GM12878 (cell line): ENCODE measurements around the gene PCSK1. TPM values are rescaled to one million over a fixed set of nuclear protein-coding genes. Genes with fewer than 3 reads are reported as not detected.

Experiments
- ATAC-seq: fragments of 200-7000 bp; cut with Tn5 transposase; 3 replicates; pipeline ENCODE4 v1.9.1; 2020; ENCODE audit warnings: mild to moderate bottlenecking, moderate library complexity
- BruUV-seq: library from RNA; stranded (reverse); fragments of 400-500 nt; replicated peaks from 2 replicates; lab custom pipeline; 2021; lab: Mats Ljungman, UMichigan
- CTCF ChIA-PET: fragments of 300-600 bp; sonication (Branson Sonifier 250); formaldehyde crosslinking; extraction: SDS; loops from one replicate; lab custom pipeline; 2021; ENCODE audit warnings: inconsistent platforms; lab: Yijun Ruan, JAX
- POLR2A ChIA-PET: fragments of 350-600 bp; formaldehyde crosslinking; extraction: SDS; loops from one replicate; lab custom pipeline; 2021; ENCODE audit warnings: inconsistent platforms; lab: Charles Lee
- RAD21 ChIA-PET: fragments of 300-600 bp; sonication (Branson Sonifier 250); formaldehyde crosslinking; loops from one replicate; lab custom pipeline; 2023; ENCODE audit warnings: antibody characterized with exemption; ENCODE audit not compliant: unreplicated experiment; lab: Charles Lee
- SMC1A ChIA-PET: fragments of 300-600 bp; sonication (Branson Sonifier 250); formaldehyde crosslinking; loops from one replicate; lab custom pipeline; 2023; ENCODE audit not compliant: unreplicated experiment, uncharacterized antibody; lab: Charles Lee
- DNase-seq: peaks from one replicate; pipeline ENCODE4 v3.0.0-alpha.2; 2011; ENCODE audit warnings: low read depth, low spot score
- FAIRE-seq: peaks from 3 replicates; lab custom pipeline; 2011; peaks lifted over from hg19 to GRCh38; lab: Jason Lieb, UNC
- H2AFZ ChIP-seq: 2 replicates; pipeline ENCODE4 v1.6.0; 2011; ENCODE audit warnings: low read depth, low read length, control low read depth; ENCODE audit not compliant: control insufficient read depth
- H3K27ac ChIP-seq: 2 replicates; pipeline ENCODE4 v1.5.1; 2011; ENCODE audit warnings: control low read depth; ENCODE audit not compliant: control insufficient read depth, insufficient read depth
- H3K27me3 ChIP-seq, 2 experiments: replicated peaks in 1 of 2; 2 replicates each; pipeline versions ENCODE4 v1.6.0 to v1.6.1; 2011; ENCODE audit warnings: low read length in 1 of 2; ENCODE audit not compliant: control insufficient read depth in 2 of 2, insufficient read depth in 2 of 2
- H3K36me3 ChIP-seq, 2 experiments: 2 replicates each; pipeline ENCODE4 v1.5.1; 2011; ENCODE audit warnings: low read length in 1 of 2; ENCODE audit not compliant: control insufficient read depth in 2 of 2, insufficient read depth in 2 of 2
- H3K4me1 ChIP-seq: 2 replicates; pipeline ENCODE4 v1.6.1; 2011; ENCODE audit warnings: mild to moderate bottlenecking, low read length, moderate library complexity, mixed read lengths; ENCODE audit not compliant: control insufficient read depth, insufficient read depth
- H3K4me2 ChIP-seq: 2 replicates; pipeline ENCODE4 v1.6.0; 2011; ENCODE audit warnings: control low read depth; ENCODE audit not compliant: control insufficient read depth, insufficient read depth
- H3K4me3 ChIP-seq: fragments of 200-600 bp; sonication (generic); 2 replicates; pipeline ENCODE4 v1.5.1; 2016
- H3K79me2 ChIP-seq: 2 replicates; pipeline ENCODE4 v1.6.0; 2011; ENCODE audit warnings: low read length; ENCODE audit not compliant: control insufficient read depth, insufficient read depth
- H3K9ac ChIP-seq: 2 replicates; pipeline ENCODE4 v1.8.0; 2011; ENCODE audit warnings: low read length, control low read depth, mixed read lengths; ENCODE audit not compliant: control insufficient read depth, insufficient read depth
- H3K9me3 ChIP-seq: replicated peaks from 3 replicates; pipeline ENCODE4 v1.5.1; 2011; ENCODE audit warnings: mild to moderate bottlenecking, low read length; ENCODE audit not compliant: control insufficient read depth, insufficient read depth
- H4K20me1 ChIP-seq: 2 replicates; pipeline ENCODE4 v1.6.0; 2011; ENCODE audit not compliant: control insufficient read depth, insufficient read depth
- ASH2L ChIP-seq: fragments of 300-600, 200-600 bp; sonication (generic); IDR thresholded peaks from 2 replicates; pipeline ENCODE4 v1.6.1; 2017; ENCODE audit warnings: low read depth, mild to moderate bottlenecking, borderline replicate concordance
- BACH1 ChIP-seq: fragments of 450-650 bp; IDR thresholded peaks from 2 replicates; pipeline ENCODE4 v1.6.1; 2017; ENCODE audit warnings: mild to moderate bottlenecking, borderline replicate concordance
- CHD1 ChIP-seq: IDR thresholded peaks from 2 replicates; pipeline ENCODE4 v1.6.1; 2012; ENCODE audit warnings: low read depth, low read length, improper control_type of control experiment
- CREB1 ChIP-seq: IDR thresholded peaks from 2 replicates; pipeline ENCODE4 v1.6.1; 2012; ENCODE audit warnings: low read depth, mild to moderate bottlenecking, inconsistent platforms
- CREM ChIP-seq: IDR thresholded peaks from 2 replicates; pipeline ENCODE4 v1.6.1; 2014; ENCODE audit warnings: antibody characterized with exemption, low read depth
- CTCF ChIP-seq, 3 experiments: IDR thresholded peaks in 2 of 3; conservative IDR thresholded peaks in 1 of 3; 2 replicates each; pipeline ENCODE4 v1.5.1; 2011; ENCODE audit warnings: low read depth in 3 of 3, low read length in 3 of 3, mild to moderate bottlenecking in 3 of 3, control low read depth in 2 of 3, moderate library complexity in 2 of 3, inconsistent platforms in 1 of 3, mixed read lengths in 1 of 3; ENCODE audit not compliant: control insufficient read depth in 2 of 3, insufficient read depth in 1 of 3; ENCODE audit errors: extremely low read depth in 1 of 3
- IKZF1 ChIP-seq: fragments of 450-650 bp; conservative IDR thresholded peaks from 2 replicates; pipeline ENCODE4 v1.6.1; 2017; ENCODE audit warnings: antibody characterized with exemption, mild to moderate bottlenecking
- KAT2A ChIP-seq: conservative IDR thresholded peaks from 2 replicates; pipeline ENCODE4 v1.6.1; 2011; ENCODE audit warnings: low read depth, low read length; ENCODE audit not compliant: control insufficient read depth
- MTA2 ChIP-seq: fragments of 450-650 bp; IDR thresholded peaks from 2 replicates; pipeline ENCODE4 v1.6.1; 2016; ENCODE audit warnings: low read depth, mild to moderate bottlenecking, moderate library complexity
- RBBP5 ChIP-seq: fragments of 200-600 bp; sonication (generic); conservative IDR thresholded peaks from 2 replicates; pipeline ENCODE4 v1.6.1; 2016
- TBL1XR1 ChIP-seq: IDR thresholded peaks from 2 replicates; pipeline ENCODE4 v1.6.1; 2012; ENCODE audit warnings: low read depth, low read length, improper control_type of control experiment
- TCF12 ChIP-seq: IDR thresholded peaks from 2 replicates; pipeline ENCODE4 v1.6.1; 2011; ENCODE audit warnings: low read depth, mild to moderate bottlenecking, low read length
- WGBS: methylation state at CpG from one replicate; pipeline ENCODE4 v1.1.6; 2016; ENCODE audit warnings: low lambda C conversion rate; ENCODE audit not compliant: insufficient replicate concordance, insufficient coverage; ENCODE audit errors: missing lambda C conversion rate; 5-methylcytosine and 5-hydroxymethylcytosine counted together
- in situ Hi-C: fragments of 300-500 bp; cut with MboI; formaldehyde crosslinking; loops from 9 replicates; pipeline ENCODE4 v1.14.3; 2018; ENCODE audit warnings: mixed read lengths
- intact Hi-C: fragments of 100-400 bp; cut with micrococcal nuclease; formaldehyde crosslinking; loops from one replicate; pipeline ENCODE4 v1.14.2; 2022; ENCODE audit not compliant: unreplicated experiment
- polyA plus RNA-seq, 11 experiments: library from polyadenylated mRNA; depleted of rRNA in 4 of 11; unstranded in 6 of 11; stranded (reverse) in 5 of 11; fragments of >200 nt; fragmentation: Nextera tagmentation in 4 of 11; fragmentation: Illumina TruSeq in 1 of 11; extraction: Ambion mirVana in 4 of 11; extraction: Trizol in 1 of 11; gene quantifications; 1 replicate in 1 of 11; 2 replicates in 10 of 11; pipeline versions ENCODE4 v1.2.1 to v1.2.3, GENCODE V29; 2011 to 2016; ENCODE audit warnings: inconsistent platforms in 2 of 11, missing spikeins in 2 of 11, low read depth in 1 of 11
- total RNA-seq, 4 experiments: library from RNA; depleted of rRNA in 3 of 4; stranded (reverse); fragments of >200 nt in 3 of 4; fragmentation: Illumina TruSeq in 1 of 4; extraction: Trizol in 1 of 4; gene quantifications; 2 replicates each; pipeline versions ENCODE4 v1.2.1 to v1.2.3, GENCODE V29; 2013 to 2021
- TF ChIP-seq, protein P1 (sequence below): fragments of 450-650 bp; formaldehyde crosslinking; IDR thresholded peaks from 2 replicates; pipeline ENCODE4 v1.4.0; 2022; ENCODE audit warnings: mild to moderate bottlenecking, moderate library complexity
- TF ChIP-seq, protein P2 (sequence below): IDR thresholded peaks from 2 replicates; pipeline ENCODE4 v1.6.1; 2012; ENCODE audit warnings: mild to moderate bottlenecking, low read depth, low read length
- TF ChIP-seq, protein P3 (sequence below): fragments of 450-650 bp; IDR thresholded peaks from 2 replicates; pipeline ENCODE4 v1.6.1; 2016; ENCODE audit warnings: mild to moderate bottlenecking

Gene PCSK1
- total and polyA plus RNA-seq, 10 of the 15 experiments (the other 5 are each of a cell fraction or from before 2014, with no cell fraction given): 0.03 to 0.24 (median 0.07) TPM; not detected in 4

DNA sequence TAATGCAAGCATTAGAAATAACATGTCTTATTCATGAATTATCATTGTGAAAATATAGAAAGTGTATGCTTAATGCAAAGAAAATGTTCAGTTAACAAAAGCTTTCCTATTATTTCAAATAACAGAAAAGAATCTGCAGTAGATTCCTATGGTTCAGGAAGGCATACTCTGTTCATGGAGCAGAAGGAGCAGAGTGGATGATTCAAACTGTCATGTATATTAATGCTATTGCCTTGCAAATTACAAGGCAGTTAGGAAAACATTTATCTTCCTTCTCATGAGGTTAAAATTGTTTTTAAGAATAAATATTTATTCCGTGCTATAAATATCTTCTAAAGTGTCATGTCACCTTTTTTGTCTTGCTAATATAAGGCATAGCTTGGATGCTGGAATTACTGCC, 47.5 kb downstream of the PCSK1 start (continued):
- TF ChIP-seq CTCF (IDR thresholded peaks at IDR 0.05 in 2 of 3, conservative IDR thresholded peaks at IDR 0.05 in 1 of 3; ENCODE audit: control insufficient read depth in 2 of 3, extremely low read depth in 1 of 3, insufficient read depth in 1 of 3, low read depth in 3 of 3, low read length in 3 of 3) (no peak), ASH2L (no peak), RBBP5 (no peak), CHD1 (no peak), TBL1XR1 (no peak)

GRCh38 chr5:96384353-96384752, 48.7 kb downstream of the PCSK1 start:
- in situ Hi-C loops: no loop called here
- SMC1A ChIA-PET: no interaction called here
- H3K4me1 ChIP-seq: no peaks in the 10 kb centered on the region
- intact Hi-C loops: no loop called here
- no peaks in the 10 kb centered on the region for H3K79me2 ChIP-seq
- no peak overlapping the region for H2AFZ ChIP-seq
- H3K27ac ChIP-seq: no peak overlapping the region
- H3K9ac ChIP-seq: no peak overlapping the region
- 40% methylated on average over 3 of the region's 3 CpGs for WGBS
- H3K36me3 ChIP-seq: no peaks in the 10 kb centered on the region
- H3K4me3 ChIP-seq: no peak overlapping the region
- no peaks in the 10 kb centered on the region for H3K9me3 ChIP-seq
- CTCF ChIA-PET: no interaction called here
- no peak overlapping the region for H3K4me2 ChIP-seq
- RAD21 ChIA-PET: no interaction called here
- no peaks in the 10 kb centered on the region; a peak in 1 of 4 replicates for H3K27me3 ChIP-seq
- no TSS peak for BruUV-seq
- FAIRE-seq (no peak), DNase-seq (no peak), ATAC-seq (no peak)
- POLR2A ChIA-PET: no interaction called here
- no peaks in the 10 kb centered on the region for H4K20me1 ChIP-seq
- TF ChIP-seq BACH1 (no peak), CREB1 (no peak), TCF12 (no peak), MTA2 (no peak), ASH2L (no peak), CREM (no peak), IKZF1 (no peak), KAT2A (no peak)
- TF ChIP-seq, protein P1, sequence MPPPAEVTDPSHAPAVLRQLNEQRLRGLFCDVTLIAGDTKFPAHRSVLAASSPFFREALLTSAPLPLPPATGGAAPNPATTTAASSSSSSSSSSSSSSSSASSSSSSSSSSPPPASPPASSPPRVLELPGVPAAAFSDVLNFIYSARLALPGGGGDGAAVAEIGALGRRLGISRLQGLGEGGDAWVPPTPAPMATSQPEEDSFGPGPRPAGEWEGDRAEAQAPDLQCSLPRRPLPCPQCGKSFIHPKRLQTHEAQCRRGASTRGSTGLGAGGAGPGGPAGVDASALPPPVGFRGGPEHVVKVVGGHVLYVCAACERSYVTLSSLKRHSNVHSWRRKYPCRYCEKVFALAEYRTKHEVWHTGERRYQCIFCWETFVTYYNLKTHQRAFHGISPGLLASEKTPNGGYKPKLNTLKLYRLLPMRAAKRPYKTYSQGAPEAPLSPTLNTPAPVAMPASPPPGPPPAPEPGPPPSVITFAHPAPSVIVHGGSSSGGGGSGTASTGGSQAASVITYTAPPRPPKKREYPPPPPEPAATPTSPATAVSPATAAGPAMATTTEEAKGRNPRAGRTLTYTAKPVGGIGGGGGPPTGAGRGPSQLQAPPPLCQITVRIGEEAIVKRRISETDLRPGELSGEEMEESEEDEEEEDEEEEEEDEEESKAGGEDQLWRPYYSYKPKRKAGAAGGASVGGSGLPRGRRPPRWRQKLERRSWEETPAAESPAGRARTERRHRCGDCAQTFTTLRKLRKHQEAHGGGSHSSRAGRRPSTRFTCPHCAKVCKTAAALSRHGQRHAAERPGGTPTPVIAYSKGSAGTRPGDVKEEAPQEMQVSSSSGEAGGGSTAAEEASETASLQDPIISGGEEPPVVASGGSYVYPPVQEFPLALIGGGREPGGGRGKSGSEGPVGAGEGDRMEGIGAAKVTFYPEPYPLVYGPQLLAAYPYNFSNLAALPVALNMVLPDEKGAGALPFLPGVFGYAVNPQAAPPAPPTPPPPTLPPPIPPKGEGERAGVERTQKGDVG: no peak
- TF ChIP-seq, protein P2, sequence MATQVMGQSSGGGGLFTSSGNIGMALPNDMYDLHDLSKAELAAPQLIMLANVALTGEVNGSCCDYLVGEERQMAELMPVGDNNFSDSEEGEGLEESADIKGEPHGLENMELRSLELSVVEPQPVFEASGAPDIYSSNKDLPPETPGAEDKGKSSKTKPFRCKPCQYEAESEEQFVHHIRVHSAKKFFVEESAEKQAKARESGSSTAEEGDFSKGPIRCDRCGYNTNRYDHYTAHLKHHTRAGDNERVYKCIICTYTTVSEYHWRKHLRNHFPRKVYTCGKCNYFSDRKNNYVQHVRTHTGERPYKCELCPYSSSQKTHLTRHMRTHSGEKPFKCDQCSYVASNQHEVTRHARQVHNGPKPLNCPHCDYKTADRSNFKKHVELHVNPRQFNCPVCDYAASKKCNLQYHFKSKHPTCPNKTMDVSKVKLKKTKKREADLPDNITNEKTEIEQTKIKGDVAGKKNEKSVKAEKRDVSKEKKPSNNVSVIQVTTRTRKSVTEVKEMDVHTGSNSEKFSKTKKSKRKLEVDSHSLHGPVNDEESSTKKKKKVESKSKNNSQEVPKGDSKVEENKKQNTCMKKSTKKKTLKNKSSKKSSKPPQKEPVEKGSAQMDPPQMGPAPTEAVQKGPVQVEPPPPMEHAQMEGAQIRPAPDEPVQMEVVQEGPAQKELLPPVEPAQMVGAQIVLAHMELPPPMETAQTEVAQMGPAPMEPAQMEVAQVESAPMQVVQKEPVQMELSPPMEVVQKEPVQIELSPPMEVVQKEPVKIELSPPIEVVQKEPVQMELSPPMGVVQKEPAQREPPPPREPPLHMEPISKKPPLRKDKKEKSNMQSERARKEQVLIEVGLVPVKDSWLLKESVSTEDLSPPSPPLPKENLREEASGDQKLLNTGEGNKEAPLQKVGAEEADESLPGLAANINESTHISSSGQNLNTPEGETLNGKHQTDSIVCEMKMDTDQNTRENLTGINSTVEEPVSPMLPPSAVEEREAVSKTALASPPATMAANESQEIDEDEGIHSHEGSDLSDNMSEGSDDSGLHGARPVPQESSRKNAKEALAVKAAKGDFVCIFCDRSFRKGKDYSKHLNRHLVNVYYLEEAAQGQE: no peak
- TF ChIP-seq, protein P3, sequence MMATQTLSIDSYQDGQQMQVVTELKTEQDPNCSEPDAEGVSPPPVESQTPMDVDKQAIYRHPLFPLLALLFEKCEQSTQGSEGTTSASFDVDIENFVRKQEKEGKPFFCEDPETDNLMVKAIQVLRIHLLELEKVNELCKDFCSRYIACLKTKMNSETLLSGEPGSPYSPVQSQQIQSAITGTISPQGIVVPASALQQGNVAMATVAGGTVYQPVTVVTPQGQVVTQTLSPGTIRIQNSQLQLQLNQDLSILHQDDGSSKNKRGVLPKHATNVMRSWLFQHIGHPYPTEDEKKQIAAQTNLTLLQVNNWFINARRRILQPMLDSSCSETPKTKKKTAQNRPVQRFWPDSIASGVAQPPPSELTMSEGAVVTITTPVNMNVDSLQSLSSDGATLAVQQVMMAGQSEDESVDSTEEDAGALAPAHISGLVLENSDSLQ: no peak
